K562 (cell line): Measurements from ENCODE around the gene ITGAL. TPM values are rescaled to one million over a fixed set of nuclear protein-coding genes. Genes with fewer than 3 reads are reported as not detected.

Experiments
- ZSCAN29 ChIP-seq: fragments of 450-650 bp; IDR thresholded peaks from 2 replicates; pipeline ENCODE4 v1.6.1; 2017
- polyA plus RNA-seq, 8 experiments: library from polyadenylated mRNA; depleted of rRNA in 4 of 8; stranded (reverse) in 5 of 8; unstranded in 3 of 8; fragments of >200 nt; fragmentation: Nextera tagmentation in 2 of 8; fragmentation: Illumina TruSeq in 1 of 8; extraction: Ambion mirVana in 2 of 8; extraction: Trizol in 1 of 8; gene quantifications; 2 replicates each; pipeline versions ENCODE4 v1.2.1 to v1.2.3, GENCODE V29; 2011 to 2014; ENCODE audit warnings: inconsistent platforms in 1 of 8, missing spikeins in 1 of 8
- total RNA-seq, 7 experiments: library from RNA; depleted of rRNA in 6 of 7; stranded (reverse); fragments of >200 nt in 6 of 7; fragmentation: Illumina TruSeq in 2 of 7; extraction: Trizol in 2 of 7; gene quantifications; 2 replicates each; pipeline versions ENCODE4 v1.2.1 to v1.2.3, GENCODE V29; 2011 to 2021; ENCODE audit warnings: low replicate concordance in 1 of 7
- TF ChIP-seq, protein P1 (sequence below): fragments of 450-650 bp; IDR thresholded peaks from 2 replicates; pipeline ENCODE4 v1.6.1; 2016; ENCODE audit warnings: mild to moderate bottlenecking, moderate library complexity
- TF ChIP-seq, protein P2 (sequence below): sonication (generic); formaldehyde crosslinking; IDR thresholded peaks from 2 replicates; pipeline ENCODE4 v1.8.1; 2022; ENCODE audit warnings: missing genetic modification reagents
- TF ChIP-seq, protein P3 (sequence below): fragments of 450-650 bp; formaldehyde crosslinking; IDR thresholded peaks from 2 replicates; pipeline ENCODE4 v1.4.0; 2022; ENCODE audit warnings: missing genetic modification characterization

Gene ITGAL
- total and polyA plus RNA-seq, 9 of the 15 experiments (the other 6 are each of a cell fraction or from before 2014, with no cell fraction given): 0.01 to 0.53 TPM; not detected in 7

DNA sequence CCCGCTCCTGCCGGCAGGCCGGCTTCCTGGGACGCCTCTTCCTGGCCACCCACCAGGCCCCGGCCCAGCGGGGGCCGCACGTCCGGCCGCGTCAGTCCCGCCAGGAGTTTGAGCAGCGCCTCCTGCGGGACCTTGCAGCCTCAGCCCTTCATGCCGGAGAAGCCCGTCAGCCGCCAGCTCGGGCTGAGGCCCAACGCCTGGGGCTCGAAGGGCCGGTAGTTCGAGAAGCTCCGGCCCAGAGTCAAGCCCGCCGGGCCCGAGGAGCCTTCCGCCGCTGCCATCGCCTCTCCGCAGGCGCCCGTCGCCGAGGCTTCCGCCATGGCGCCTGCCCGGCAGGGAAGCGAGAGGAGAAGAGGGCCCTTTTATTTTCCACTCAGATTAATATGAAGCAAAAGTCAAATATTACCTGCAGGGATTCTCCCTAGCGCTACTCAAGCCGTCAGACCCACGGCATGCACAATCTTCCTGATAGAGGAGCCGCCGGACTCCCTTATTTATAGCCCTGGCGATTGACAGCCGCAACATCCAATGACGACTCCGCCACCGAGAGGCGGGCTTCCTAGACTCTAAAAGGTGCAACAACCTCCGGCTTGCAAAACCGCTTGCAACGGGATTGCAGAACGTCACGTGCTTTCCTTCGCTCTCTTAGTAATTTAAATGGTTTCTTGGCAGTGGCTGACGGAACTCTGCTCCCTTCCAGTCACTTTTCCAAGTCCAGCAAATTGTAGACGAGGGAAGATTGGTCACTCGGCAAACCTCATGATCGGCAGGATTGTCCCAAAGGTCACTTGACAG lies 26.9 kb upstream of the ITGAL start, which contains the start of gene SEPHS2 (continued):
- TF ChIP-seq, protein P1, sequence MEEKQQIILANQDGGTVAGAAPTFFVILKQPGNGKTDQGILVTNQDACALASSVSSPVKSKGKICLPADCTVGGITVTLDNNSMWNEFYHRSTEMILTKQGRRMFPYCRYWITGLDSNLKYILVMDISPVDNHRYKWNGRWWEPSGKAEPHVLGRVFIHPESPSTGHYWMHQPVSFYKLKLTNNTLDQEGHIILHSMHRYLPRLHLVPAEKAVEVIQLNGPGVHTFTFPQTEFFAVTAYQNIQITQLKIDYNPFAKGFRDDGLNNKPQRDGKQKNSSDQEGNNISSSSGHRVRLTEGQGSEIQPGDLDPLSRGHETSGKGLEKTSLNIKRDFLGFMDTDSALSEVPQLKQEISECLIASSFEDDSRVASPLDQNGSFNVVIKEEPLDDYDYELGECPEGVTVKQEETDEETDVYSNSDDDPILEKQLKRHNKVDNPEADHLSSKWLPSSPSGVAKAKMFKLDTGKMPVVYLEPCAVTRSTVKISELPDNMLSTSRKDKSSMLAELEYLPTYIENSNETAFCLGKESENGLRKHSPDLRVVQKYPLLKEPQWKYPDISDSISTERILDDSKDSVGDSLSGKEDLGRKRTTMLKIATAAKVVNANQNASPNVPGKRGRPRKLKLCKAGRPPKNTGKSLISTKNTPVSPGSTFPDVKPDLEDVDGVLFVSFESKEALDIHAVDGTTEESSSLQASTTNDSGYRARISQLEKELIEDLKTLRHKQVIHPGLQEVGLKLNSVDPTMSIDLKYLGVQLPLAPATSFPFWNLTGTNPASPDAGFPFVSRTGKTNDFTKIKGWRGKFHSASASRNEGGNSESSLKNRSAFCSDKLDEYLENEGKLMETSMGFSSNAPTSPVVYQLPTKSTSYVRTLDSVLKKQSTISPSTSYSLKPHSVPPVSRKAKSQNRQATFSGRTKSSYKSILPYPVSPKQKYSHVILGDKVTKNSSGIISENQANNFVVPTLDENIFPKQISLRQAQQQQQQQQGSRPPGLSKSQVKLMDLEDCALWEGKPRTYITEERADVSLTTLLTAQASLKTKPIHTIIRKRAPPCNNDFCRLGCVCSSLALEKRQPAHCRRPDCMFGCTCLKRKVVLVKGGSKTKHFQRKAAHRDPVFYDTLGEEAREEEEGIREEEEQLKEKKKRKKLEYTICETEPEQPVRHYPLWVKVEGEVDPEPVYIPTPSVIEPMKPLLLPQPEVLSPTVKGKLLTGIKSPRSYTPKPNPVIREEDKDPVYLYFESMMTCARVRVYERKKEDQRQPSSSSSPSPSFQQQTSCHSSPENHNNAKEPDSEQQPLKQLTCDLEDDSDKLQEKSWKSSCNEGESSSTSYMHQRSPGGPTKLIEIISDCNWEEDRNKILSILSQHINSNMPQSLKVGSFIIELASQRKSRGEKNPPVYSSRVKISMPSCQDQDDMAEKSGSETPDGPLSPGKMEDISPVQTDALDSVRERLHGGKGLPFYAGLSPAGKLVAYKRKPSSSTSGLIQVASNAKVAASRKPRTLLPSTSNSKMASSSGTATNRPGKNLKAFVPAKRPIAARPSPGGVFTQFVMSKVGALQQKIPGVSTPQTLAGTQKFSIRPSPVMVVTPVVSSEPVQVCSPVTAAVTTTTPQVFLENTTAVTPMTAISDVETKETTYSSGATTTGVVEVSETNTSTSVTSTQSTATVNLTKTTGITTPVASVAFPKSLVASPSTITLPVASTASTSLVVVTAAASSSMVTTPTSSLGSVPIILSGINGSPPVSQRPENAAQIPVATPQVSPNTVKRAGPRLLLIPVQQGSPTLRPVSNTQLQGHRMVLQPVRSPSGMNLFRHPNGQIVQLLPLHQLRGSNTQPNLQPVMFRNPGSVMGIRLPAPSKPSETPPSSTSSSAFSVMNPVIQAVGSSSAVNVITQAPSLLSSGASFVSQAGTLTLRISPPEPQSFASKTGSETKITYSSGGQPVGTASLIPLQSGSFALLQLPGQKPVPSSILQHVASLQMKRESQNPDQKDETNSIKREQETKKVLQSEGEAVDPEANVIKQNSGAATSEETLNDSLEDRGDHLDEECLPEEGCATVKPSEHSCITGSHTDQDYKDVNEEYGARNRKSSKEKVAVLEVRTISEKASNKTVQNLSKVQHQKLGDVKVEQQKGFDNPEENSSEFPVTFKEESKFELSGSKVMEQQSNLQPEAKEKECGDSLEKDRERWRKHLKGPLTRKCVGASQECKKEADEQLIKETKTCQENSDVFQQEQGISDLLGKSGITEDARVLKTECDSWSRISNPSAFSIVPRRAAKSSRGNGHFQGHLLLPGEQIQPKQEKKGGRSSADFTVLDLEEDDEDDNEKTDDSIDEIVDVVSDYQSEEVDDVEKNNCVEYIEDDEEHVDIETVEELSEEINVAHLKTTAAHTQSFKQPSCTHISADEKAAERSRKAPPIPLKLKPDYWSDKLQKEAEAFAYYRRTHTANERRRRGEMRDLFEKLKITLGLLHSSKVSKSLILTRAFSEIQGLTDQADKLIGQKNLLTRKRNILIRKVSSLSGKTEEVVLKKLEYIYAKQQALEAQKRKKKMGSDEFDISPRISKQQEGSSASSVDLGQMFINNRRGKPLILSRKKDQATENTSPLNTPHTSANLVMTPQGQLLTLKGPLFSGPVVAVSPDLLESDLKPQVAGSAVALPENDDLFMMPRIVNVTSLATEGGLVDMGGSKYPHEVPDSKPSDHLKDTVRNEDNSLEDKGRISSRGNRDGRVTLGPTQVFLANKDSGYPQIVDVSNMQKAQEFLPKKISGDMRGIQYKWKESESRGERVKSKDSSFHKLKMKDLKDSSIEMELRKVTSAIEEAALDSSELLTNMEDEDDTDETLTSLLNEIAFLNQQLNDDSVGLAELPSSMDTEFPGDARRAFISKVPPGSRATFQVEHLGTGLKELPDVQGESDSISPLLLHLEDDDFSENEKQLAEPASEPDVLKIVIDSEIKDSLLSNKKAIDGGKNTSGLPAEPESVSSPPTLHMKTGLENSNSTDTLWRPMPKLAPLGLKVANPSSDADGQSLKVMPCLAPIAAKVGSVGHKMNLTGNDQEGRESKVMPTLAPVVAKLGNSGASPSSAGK: peak; percentile 99
- TF ChIP-seq, protein P2, sequence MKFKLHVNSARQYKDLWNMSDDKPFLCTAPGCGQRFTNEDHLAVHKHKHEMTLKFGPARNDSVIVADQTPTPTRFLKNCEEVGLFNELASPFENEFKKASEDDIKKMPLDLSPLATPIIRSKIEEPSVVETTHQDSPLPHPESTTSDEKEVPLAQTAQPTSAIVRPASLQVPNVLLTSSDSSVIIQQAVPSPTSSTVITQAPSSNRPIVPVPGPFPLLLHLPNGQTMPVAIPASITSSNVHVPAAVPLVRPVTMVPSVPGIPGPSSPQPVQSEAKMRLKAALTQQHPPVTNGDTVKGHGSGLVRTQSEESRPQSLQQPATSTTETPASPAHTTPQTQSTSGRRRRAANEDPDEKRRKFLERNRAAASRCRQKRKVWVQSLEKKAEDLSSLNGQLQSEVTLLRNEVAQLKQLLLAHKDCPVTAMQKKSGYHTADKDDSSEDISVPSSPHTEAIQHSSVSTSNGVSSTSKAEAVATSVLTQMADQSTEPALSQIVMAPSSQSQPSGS (CRISPR knock-in tag): no peak
- TF ChIP-seq, protein P3, sequence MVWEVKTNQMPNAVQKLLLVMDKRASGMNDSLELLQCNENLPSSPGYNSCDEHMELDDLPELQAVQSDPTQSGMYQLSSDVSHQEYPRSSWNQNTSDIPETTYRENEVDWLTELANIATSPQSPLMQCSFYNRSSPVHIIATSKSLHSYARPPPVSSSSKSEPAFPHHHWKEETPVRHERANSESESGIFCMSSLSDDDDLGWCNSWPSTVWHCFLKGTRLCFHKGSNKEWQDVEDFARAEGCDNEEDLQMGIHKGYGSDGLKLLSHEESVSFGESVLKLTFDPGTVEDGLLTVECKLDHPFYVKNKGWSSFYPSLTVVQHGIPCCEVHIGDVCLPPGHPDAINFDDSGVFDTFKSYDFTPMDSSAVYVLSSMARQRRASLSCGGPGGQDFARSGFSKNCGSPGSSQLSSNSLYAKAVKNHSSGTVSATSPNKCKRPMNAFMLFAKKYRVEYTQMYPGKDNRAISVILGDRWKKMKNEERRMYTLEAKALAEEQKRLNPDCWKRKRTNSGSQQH: no peak
- TF ChIP-seq ZSCAN29: 0 out of 2 replicates have a peak, but pooled peaks have one; percentile 61
